HG02943 (cell line): ENCODE results near the gene LRP1-AS.
A peak's percentile ranks its signal among the peaks of the same experiment; 100 is the strongest.

Experiments used
- ATAC-seq: cut with Tn5 transposase; IDR thresholded peaks from one replicate; pipeline ENCODE4 v1.9.1; 2021; ENCODE audit warnings: mild to moderate bottlenecking, low read depth, moderate library complexity; ENCODE audit not compliant: unreplicated experiment

Gene LRP1-AS

DNA sequence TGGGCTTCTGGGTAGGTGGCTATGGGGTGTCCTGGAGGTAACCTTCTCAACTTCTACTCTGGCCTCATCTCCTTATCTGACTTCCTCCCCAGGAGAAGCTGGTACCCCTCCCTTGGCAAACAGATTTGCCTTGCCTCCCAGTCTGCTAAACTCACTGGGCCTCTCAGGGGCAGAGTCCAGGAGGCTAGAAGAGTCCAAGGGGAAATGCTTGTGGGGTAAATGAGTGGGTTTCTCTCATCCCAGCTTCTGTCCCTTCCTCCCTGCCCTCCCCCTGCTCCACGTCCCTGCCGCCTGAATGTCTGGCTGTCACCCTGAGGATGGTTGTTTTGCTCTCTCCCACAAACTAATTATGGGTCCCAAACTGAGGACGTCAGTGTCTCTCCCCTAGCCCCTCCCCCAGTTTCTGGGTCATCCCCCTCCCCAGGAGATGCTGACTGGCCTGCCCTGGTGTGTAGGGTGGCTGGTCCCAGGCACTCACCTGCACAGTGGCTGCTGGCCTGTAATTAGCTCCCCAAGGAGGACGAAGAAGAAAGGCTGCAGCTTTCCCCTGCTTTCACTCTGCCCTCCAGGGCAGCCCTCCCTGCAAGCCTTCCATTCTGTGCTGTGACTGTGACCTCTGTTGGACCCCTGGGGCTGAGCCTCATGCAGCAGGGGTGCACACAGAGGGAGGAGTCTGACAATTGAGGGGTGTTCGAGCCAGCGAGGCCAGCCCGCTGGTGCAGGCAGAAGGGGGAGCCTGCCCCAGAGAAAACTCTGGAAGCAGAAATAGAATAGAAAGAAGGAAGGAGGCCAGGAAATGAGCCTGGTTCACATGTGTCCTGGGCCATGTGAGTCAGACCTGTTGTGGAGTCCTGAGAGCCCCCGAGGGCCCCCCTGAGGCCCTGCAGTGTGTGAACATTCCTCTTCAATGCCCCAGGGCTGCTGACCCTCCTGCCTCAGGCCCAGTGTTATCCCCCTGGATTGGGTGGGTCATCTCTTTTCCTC, at the start of gene LRP1-AS:
Gene LRP1-AS, minus strand, starts transcription at position 659 of the 984 bp plus-strand sequence.
- ATAC-seq, result no peak

DNA sequence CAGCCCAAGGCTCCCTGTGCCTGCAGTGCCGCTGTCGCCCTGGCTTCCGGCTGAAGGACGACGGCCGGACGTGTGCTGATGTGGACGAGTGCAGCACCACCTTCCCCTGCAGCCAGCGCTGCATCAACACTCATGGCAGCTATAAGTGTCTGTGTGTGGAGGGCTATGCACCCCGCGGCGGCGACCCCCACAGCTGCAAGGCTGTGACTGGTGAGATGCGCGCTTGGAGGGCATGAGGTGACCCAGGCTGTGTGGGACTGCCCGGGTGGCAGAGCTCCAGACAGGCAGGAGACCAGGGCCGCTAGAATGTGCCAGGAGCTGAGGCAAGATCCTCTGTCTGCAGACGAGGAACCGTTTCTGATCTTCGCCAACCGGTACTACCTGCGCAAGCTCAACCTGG, 49.5 kb upstream of the LRP1-AS start:
- no peak for ATAC-seq

DNA sequence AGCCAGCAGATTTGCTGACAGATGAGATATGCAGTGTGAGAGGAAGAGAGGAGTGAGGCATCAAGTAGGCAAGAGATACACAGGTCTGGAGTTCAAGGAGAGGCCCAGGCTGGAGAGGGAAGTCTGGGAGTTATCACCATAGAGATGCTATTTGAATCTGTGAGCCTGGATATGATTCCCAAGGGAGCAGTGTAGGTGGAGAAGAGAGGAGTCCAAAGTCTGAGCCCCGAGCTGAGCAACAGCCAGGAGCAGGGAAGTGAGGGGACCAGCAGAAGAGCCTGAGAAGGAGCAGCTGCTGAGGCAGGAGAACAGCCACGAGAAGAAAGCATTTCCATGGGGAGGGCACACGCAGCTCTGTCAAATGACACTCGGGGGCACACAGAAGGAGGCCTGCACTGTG, 49.0 kb upstream of the LRP1-AS start:
- no peak for ATAC-seq

DNA sequence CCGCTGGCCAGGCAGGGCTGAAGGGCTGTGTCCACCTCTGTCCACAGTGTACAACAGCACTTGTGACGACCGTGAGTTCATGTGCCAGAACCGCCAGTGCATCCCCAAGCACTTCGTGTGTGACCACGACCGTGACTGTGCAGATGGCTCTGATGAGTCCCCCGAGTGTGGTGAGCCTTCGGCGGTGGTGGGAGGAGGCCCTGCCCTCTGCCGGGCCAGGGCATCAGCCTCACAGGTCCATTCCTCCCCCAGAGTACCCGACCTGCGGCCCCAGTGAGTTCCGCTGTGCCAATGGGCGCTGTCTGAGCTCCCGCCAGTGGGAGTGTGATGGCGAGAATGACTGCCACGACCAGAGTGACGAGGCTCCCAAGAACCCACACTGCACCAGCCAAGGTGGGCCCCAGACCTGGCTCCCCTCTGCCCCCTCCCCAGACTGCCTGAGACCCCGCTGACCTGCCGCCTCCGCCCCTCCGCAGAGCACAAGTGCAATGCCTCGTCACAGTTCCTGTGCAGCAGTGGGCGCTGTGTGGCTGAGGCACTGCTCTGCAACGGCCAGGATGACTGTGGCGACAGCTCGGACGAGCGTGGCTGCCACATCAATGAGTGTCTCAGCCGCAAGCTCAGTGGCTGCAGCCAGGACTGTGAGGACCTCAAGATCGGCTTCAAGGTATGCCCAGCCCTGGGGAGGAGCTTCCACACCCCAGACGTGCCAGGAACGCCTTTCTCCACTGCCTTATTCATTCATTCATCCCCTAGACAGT, 48.4 kb upstream of the LRP1-AS start:
- ATAC-seq, result no peak

DNA sequence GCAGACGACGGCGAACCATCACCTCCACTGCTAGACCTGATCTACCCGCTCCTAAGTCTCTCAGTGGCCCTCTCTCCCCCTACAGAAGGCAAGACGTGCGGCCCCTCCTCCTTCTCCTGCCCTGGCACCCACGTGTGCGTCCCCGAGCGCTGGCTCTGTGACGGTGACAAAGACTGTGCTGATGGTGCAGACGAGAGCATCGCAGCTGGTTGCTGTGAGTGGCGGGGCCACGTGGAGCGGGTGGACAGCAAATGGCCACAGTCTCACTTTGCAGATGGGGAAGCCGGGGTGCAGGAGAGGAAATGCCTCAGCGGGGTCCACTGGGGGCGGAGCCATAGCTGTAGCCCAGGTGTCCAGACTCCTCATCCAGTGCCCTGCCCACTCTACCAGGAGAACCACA, 47.8 kb upstream of the LRP1-AS start:
- no peak for ATAC-seq

DNA sequence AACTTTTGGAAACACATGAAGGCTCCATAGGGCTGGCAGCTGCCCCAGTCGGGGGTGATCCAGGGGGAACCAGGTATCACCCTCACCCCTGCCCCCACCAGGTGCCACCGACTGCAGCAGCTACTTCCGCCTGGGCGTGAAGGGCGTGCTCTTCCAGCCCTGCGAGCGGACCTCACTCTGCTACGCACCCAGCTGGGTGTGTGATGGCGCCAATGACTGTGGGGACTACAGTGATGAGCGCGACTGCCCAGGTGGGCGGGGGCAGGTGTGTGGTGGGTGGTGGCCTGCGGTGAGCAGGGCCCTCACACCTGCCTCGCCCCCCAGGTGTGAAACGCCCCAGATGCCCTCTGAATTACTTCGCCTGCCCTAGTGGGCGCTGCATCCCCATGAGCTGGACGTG, 46.8 kb upstream of the LRP1-AS start:
- no peak for ATAC-seq

DNA sequence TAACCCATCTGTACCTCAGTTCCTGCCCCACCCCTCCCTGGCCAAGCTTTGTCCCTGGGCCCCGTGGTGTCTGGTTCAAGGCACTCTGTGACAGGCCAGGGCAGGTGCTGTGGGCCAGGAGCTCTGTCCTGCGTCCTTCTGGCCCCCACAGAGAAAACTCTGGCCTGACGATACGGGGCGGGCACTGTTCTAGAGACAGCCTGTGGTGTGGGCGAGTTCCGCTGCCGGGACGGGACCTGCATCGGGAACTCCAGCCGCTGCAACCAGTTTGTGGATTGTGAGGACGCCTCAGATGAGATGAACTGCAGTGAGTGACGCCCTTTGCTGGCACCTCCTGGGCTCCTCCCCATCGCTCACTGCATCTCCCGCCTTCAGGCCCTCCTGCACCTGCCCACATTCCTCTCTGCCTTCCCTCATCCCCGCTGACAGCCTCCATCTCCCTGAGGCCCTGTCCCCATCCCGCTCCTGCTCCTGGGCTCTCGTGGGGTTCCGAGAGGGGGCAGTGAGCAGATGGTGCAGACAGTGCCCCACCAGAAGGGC, 46.4 kb upstream of the LRP1-AS start:
- no peak for ATAC-seq

DNA sequence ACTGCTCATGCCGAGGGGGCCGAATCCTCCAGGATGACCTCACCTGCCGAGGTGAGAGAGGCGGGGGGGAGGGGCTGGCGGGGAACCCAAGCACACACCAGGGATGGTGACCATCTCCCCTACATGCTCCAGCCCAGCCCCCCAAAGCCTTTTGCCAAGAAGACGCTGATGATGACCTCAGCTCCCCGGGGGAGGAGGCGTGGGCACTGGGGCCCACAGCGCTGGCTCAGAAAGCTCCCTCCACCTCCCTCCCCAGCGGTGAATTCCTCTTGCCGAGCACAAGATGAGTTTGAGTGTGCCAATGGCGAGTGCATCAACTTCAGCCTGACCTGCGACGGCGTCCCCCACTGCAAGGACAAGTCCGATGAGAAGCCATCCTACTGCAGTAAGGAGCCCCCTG, 45.5 kb upstream of the LRP1-AS start:
- no peak for ATAC-seq

DNA sequence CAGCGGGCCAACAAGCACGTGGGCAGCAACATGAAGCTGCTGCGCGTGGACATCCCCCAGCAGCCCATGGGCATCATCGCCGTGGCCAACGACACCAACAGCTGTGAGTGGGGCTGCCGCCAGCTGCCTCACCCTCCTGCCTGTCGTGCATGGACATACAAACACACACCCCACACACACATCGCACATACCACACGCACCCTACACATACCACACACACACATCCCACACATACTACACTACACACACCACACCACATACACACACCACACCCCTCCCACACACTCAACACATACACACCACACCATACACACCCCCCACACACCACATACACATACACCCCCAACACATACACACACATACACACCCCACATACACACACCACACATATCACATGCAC, 44.0 kb upstream of the LRP1-AS start:
- ATAC-seq, result no peak

DNA sequence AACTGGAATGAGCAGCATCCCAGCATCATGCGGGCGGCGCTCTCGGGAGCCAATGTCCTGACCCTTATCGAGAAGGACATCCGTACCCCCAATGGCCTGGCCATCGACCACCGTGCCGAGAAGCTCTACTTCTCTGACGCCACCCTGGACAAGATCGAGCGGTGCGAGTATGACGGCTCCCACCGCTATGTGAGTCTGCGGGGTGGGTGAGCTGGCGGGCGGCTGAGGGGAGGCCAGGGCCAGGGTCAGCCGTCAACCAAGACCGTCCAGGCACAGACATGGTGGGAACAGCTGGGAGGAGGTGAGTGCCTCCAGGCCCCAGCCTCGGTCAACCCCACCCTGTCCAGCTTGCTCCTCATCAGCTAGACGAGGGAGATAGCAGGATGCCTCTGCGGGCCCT, 43.4 kb upstream of the LRP1-AS start:
- ATAC-seq, result no peak

DNA sequence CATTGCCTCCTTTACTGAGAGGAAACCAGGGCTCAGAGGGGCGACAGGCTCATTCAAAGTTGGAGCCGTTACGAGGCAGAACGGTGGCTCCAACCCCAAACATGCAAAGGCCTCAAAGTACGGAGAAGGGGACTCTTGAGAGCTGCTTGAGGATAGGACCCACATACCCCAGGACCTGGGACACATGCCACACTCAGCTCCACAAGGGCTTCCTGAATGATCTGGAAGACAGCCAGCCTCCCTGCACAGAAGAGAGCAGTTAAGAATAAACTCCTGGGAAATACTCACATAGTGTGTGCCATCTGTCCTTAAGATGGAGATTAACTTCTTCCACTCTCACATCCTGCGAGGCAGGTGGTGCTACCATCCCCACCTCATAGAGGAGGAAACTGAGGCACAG, 42.6 kb upstream of the LRP1-AS start:
- ATAC-seq, result no peak

DNA sequence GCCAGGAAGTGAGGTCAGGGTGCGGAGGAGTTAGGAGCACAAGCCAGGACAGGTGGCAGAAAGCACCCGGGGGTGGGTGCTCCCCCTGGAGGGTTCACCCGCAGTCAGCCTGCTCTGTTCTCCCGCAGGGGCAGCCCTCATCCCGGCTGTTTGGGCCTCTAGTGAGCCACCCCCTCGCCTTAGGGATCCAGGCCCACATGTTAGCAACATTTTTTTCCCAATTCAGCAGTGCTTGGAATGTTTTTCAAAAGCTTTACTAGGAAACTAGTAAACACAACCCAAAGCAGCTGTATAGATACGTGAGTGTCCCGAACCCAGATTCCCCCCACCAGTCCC, 40.6 kb upstream of the LRP1-AS start:
- ATAC-seq, result no peak

DNA sequence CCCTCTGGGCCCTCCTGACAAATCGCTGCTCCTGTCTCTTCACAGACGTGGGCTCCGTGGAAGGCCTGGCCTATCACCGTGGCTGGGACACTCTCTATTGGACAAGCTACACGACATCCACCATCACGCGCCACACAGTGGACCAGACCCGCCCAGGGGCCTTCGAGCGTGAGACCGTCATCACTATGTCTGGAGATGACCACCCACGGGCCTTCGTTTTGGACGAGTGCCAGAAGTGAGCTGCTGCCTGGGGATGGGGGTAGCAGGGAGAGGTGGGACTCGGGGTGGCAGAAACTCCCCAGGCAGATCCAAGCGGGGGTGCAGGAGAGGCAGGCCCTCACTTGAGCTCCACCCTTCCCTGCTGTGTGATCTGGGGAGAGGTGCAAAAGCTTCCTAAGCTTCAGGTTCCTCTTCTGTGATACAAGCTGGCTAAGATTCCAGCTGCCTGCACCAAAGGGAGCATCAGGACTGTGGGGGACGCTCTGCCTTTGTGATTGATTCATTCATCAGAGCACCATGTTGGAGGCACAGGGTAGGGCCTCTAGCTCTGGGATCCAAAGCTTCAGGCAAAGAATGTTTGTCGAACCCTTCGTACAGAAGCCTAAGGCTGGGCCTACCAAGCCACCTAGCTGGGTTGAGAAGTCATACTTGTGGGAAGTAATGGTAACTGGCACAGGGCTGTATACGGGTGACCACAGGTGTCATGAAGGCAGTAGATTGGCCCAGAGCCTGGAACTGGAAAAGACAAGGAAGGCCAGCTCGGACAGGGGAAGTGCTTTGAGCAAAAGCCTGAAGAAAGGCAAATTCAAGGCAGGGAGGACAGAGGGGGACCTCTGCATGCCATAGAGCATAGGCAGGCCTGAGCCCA, 40.0 kb upstream of the LRP1-AS start:
- ATAC-seq, result no peak

DNA sequence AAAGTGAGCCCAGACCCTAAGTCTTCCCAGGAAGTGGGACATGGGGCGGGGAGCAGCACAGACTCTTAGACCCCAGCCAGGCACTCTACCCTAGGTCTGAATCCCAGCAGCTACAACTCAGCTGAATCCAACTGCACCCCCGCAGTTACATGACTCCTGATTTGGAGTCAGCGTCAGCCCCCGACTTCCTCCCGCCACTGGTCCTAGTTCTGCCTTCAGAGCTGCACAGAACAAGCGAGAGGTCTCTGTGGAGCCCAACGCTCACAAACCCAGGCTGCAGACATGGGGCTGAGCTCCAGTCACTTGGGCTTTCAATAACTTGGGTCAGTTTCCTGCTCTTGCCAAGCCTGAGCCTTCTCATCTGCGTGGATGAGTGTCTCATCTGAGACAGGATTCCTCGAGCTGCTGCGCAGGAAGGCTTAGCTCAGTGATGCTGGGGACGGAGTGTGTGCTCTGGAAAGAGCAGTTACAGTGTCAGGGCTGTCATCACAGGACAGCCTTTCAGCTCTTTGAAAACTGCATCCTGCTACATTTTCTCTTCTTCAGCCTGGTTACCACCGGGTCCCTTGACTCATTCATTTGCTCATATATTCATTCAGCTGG, 38.6 kb upstream of the LRP1-AS start:
- no peak for ATAC-seq

DNA sequence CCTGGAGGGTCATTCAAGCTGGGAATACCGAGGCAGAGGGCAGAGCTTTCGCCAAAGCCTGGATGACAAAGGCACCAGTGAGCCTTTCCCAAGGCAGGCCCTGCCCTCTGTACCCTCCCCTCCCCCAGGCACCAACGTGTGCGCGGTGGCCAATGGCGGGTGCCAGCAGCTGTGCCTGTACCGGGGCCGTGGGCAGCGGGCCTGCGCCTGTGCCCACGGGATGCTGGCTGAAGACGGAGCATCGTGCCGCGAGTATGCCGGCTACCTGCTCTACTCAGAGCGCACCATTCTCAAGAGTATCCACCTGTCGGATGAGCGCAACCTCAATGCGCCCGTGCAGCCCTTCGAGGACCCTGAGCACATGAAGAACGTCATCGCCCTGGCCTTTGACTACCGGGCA, 38.0 kb upstream of the LRP1-AS start:
- no peak for ATAC-seq

DNA sequence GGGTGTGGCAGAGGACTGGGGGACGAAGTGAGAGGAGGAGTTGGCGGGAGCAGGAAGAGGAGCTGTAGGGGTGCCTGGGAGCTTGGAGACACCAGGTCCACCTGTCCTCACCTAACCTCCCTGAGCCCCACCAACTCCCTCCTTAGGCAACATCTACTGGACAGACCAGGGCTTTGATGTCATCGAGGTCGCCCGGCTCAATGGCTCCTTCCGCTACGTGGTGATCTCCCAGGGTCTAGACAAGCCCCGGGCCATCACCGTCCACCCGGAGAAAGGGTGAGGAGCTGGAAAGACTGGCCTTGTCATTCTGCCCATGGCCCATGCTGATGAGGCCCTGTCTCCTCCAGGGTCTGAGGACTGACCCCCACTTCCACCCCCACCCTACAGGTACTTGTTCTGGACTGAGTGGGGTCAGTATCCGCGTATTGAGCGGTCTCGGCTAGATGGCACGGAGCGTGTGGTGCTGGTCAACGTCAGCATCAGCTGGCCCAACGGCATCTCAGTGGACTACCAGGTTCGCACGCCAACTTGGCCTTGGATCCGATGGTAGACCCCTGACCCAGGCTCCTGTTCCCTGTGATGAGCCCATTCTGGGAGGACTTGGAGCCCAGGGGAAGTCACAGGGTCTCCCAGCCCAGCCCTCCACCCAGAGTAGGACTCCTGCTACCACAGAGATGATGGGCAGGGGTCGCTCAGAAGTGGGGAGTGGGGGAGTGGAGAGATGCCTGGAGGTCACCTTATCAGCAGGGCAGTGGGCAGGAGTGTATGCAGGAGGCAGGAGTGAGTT, 36.7 kb upstream of the LRP1-AS start:
- ATAC-seq, result no peak

DNA sequence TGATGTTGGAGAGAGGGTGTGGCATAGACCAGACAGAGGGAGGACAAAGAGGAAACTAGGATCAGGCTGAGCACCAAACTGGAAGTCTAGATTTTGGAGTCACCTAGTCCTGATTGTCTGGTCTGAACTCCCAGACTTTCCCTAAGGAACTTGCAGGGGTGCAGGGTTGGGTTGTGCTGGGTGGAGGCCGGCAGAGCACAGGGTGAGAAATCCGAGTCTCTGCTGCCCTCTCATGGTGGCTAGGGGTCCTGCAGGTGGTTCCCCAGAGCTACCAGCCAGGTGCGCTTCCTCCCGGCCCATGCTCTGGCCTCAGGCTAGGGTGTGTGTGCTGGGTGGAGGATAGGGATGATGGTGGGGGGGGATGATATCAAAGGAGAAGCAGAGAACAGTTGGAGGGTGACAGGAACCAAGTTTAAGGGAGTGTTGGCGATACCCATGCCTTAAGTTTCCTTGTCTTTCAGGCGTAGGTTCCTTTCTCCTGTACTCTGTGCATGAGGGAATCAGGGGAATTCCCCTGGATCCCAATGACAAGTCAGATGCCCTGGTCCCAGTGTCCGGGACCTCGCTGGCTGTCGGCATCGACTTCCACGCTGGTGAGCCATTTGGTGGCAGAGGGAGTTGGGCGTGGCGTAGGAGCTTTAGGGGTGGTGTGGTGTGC, 35.6 kb upstream of the LRP1-AS start:
- ATAC-seq, result peak; percentile 74

DNA sequence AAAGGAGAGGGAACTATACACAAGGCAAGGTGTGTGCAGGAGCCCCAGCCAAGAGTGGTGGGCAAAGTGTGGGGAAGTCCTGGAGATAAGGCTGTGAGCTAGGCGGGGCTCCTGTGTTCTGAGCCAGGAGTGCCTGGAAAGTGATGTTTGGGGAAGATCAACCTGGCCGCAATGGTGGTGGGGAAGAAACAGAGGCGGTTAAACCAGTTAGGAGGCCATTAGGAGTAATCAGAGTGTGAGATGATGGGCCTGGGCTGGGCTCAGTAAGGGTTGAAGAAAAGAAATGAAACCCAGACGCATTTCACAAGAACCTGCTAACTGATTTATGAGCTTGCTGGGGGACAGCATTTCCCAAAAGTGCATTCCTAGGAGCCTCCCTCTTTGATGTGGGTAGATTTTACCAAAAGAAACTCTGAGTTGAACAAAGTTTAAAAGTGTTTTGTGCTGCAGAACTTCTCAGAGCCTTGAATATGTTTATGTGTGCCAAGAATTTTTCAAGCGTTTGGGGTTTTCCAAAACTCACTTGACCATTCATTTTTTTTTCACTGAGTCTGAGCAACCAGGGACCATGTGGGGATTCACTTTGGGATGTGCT, 34.2 kb upstream of the LRP1-AS start:
- no peak for ATAC-seq

DNA sequence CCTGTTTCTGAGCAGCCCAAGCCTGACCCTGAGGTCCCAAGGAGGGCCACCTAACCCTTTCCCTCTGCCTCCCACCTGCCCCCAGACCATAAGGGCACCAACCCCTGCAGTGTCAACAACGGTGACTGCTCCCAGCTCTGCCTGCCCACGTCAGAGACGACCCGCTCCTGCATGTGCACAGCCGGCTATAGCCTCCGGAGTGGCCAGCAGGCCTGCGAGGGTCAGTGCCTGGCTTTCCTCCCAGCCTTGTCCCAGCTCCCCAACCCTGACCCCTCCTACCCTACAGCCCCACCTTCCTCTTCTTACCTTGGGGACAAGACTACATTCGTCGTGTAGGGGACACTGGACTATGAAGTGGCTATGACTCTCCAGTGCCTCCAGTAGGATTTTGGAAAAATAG, 33.7 kb upstream of the LRP1-AS start:
- no peak for ATAC-seq
